ENCODE data around the gene TMEM116. TPM values are rescaled to one million over a fixed set of nuclear protein-coding genes. Genes with fewer than 3 reads are reported as not detected.
"Not testable (repeated sequence)": the region's sequence is repeated elsewhere in the genome, so short reads cannot be mapped to it uniquely, and the experiment has no call there.

Gene TMEM116
- total RNA-seq: 3.6 TPM

- ATAC-seq: peak; percentile 94
Observed at GRCh38 chr12:112012775-112013600, at the start of gene TMEM116, which contains the start of gene ERP29. Gene TMEM116, minus strand, starts transcription at chr12:112013165. Its CDS starts 7,895 bp downstream, at chr12:112005270. Gene ERP29, plus strand, starts transcription at chr12:112013426. Its CDS starts 40 bp downstream, at chr12:112013466.

GRCh38 chr12:112061137-112061536 lies 48.2 kb upstream of the TMEM116 start:
- ATAC-seq: no peak

GRCh38 chr12:112049351-112049750 lies 36.4 kb upstream of the TMEM116 start:
- ATAC-seq: no peak

- no peak for ATAC-seq
Observed at GRCh38 chr12:112046003-112046402, 33.0 kb upstream of the TMEM116 start.

GRCh38 chr12:112036614-112037013 lies 23.6 kb upstream of the TMEM116 start:
- not testable (repeated sequence) for ATAC-seq

DNA sequence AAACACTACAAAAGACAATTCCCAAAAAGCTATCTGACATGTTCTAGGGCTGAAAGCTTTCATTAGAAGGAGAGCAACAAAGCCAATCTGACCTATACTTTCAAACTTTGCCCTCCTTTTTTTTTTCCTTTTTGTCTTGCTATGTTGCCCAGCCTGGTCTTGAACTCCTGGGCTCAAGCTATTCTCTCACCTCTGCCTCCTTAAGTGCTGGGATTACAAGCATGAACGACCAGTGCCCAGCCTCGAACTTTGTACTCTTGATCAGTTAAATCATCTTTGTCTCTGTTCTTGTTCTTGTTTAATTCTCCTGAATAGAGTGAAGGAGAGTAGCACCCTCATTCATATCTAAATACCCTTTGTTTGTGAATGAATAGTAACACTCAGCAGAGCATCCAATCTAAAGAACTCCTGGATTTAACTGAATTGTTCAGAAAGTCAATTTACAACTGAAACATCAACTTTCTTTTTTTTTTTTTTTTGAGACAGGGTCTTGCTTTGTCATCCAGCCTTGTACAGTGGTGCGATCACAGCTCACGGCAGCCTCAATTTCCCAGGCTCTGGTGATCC lies 22.3 kb upstream of the TMEM116 start:
- ATAC-seq: no peak

DNA sequence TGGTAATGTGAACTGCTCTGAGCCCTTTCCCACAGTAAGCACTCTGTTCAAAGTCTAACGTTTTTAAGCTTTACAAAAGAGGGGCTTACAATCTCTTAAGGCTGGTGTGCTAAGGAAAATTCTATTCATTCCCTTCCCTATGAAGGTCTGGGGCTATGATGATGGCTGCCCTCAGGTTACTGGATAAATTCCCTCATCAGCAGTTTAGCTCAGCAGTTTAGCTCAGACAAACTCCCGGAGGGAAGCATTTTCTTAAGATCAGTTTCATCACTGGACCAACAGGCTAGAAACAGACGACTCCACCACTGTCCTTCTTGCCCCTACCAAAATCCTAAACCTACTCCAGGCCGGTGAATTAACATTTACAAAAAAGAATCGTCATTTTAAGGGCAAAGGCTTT lies 19.3 kb upstream of the TMEM116 start:
- ATAC-seq: no peak

GRCh38 chr12:112031472-112031871 lies 18.5 kb upstream of the TMEM116 start:
- ATAC-seq: no peak

- no peak for ATAC-seq
Observed at GRCh38 chr12:112029301-112029700, 16.3 kb upstream of the TMEM116 start.

DNA sequence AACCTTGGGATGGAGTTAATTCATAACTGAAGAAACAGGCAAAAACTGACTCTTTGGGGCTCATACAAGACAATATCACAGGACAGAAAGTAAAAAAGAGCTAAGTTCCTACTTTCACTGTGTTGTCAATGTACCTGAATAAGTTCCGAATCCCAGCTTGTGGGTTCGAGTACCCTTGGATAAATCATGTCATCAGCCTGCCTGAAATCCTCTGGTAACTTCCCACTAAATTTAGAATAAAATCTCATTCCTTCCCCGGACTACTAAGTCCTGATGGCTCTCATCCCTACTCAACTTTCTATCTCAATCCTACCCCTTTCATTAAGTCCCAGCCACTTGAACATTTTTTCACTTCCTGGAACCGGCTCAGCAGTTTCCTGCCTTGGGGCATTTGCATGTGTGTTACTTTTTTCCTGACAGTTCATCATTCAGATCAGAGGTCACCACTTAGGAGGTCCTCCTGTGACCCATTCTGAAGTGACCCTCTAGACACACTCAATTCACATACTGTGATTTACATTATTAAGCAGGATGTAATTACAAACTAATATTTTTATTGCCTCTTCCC lies 12.9 kb upstream of the TMEM116 start:
- peak; percentile 20 for ATAC-seq

DNA sequence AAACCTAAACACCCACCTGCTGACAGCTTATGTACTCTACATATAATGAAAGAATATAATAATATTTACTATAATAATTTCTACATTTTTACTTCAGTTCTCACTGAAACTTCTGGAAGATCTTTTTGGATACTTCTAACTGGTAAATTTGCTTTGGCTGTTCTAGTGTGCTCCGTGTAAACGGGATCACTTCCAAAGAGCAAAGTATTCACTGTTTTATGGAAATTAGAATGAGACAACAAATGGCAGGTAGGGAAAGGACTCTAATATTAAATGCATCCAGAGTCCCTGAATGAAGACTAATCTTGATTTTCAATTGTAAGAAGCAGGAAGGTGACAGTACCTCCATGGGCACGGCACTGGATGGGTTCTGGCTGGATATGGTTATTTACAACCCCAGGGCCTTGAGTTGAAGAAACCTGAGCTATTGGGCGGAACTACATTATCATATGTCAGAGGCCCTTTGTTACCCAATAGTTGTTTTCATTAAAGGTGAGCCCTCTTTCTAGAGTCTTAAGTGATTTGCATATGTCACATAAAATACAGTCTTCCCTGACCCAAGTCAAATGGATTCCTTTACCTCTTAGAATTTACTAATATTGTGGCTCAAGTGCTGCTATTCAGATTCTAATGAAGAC lies 10.9 kb upstream of the TMEM116 start:
- no peak for ATAC-seq

DNA sequence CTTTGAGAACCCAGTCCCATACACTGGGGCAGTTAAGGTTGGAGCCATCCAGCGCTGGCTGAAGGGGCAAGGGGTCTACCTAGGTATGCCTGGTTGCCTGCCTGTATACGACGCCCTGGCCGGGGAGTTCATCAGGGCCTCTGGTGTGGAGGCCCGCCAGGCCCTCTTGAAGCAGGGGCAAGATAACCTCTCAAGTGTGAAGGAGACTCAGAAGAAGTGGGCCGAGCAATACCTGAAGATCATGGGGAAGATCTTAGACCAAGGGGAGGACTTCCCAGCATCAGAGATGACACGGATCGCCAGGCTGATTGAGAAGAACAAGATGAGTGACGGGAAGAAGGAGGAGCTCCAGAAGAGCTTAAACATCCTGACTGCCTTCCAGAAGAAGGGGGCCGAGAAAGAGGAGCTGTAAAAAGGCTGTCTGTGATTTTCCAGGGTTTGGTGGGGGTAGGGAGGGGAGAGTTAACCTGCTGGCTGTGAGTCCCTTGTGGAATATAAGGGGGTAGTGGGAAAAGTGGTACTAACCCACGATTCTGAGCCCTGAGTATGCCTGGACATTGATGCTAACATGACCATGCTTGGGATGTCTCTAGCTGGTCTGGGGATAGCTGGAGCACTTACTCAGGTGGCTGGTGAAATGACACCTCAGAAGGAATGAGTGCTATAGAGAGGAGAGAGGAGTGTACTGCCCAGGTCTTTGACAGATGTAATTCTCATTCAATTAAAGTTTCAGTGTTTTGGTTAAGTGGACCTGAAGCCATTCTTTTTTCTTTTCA lies 9.5 kb upstream of the TMEM116 start:
- ATAC-seq: no peak

- no peak for ATAC-seq
Observed at GRCh38 chr12:112020947-112021457, 8.0 kb upstream of the TMEM116 start.

- no peak for ATAC-seq
Observed at GRCh38 chr12:112018571-112019237, 5.7 kb upstream of the TMEM116 start.

- ATAC-seq: no peak
Observed at GRCh38 chr12:112017041-112017440, 4.1 kb upstream of the TMEM116 start.

DNA sequence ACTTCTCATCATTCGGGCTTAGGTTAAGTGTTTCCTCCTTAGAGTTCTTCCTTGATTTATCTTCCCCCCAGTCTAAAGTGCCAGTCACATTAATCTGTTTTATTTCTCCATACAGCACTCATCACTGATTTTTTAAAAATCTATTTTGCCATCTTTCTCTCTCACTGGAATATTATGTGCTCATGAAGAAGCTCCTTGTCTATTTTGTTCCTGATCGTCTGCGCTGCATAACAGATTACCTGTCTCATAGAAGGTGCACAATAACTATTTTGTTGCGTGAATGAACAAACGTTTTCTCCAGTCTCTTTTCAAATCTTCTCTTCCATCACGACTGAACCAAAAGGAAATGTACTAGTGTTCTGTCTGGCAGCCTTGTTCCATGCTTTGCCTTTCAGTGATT lies 3.0 kb upstream of the TMEM116 start:
- no peak for ATAC-seq

- ATAC-seq: peak; percentile 57
Observed at GRCh38 chr12:112013601-112014402, 837 bp upstream of the TMEM116 start.

- no peak for ATAC-seq
Observed at GRCh38 chr12:112011685-112012084, 1.3 kb downstream of the TMEM116 start.

DNA sequence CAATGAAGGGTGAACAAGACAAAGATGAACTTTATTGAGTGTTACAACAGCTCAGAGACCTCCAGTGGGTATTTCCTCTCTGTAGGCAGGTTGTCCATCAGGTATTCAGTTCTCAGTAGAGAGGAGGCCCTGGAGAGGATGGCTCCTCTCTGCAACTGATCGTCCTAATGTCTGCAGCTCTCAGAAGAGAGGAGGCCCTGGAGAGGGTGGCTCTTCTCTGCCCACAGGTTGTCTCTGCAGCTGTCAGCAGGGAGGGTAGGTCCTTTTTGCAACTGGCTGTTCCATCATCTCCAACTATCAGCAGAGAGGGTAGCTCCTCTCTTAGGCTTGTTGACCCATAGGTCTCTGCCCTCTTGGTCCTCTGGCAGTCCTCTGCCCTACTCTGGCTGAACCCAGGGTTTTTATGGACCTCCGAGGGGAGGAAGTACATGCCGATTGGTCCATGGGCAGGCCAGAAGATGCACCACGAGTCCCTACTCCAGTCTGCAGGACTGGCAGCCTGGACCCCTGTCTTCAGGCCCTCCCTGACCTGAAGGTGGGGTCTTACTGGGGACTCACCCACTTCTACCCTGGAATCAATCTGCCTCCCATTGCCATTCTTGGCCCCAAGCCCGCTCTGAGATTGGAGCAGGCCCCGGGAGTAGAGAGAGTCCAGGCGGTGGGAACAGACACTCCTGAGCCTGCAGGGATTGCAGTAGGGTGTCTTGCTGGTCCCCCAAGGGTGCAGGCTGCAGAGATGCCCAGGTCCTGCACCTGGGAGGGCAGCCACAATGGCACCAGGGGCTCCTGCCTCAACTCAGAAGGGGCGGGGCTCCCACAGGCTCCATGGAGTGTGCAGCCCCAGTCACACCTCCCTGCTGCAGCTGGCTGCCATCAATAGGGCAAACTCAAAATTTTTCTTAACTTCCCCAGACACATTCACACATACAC lies 2.3 kb downstream of the TMEM116 start:
- no peak for ATAC-seq

DNA sequence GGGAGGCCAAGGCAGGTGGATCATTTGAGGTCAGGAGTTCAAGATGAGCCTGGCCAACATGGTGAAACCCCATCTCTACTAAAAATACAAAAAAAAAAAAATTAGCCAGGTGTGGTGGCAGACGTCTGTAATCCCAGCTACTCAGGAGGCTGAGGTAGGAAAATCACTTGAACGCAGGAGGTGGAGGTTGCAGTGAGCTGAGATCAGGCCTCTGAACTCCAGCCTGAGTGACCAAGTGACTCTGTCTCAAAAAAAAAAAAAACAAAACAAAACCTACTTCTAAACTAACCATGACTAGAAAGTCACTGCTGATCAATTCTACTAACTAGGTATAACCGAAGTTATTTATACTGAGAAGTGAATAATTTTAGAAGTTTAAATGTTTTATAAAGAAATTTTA lies 3.4 kb downstream of the TMEM116 start:
- not testable (repeated sequence) for ATAC-seq

Data from esophagus mucosa (tissue), 1 donor.